ENCODE measurements around the gene STAT5B.

STAT5B gene

DNA sequence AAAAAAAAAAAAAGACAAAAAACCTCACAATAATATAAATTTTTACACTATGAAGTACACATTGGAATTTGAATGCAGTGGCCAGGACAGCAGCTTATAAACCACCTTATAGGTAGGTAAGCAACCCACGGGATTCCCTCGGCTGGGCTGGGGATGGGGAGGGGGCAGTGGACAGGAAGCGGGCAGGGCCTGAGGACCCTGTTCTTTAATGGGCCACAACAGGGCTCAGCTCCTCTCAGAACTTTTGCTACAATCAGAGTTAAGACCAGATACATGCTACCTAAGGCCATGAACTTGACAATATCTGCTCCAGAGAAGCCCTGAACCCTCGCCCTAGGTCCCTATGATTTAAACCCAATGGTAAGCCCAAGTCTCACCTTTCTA lies 37.2 kb upstream of the STAT5B start:
- no peak overlapping the region for H3K9ac ChIP-seq (ENCODE audit: low read length)
- no peak overlapping the region for H3K4me3 ChIP-seq (ENCODE audit: low read length)
- H3K9me3 ChIP-seq (ENCODE audit: control insufficient read depth, low read length), result no peaks in the 10 kb centered on the region
- H3K27me3 ChIP-seq (replicated peaks; ENCODE audit: control insufficient read depth, insufficient read depth, low read length), result no peaks in the 10 kb centered on the region
- DNase-seq (ENCODE audit: low read depth), result no peak
- peaks cover 32% of the 10 kb centered on the region for H3K4me1 ChIP-seq (ENCODE audit: control insufficient read depth, insufficient read depth, low read length)
- H3K36me3 ChIP-seq (ENCODE audit: control insufficient read depth, insufficient read depth, low read length, severe bottlenecking), result peaks cover 80% of the 10 kb centered on the region

DNA sequence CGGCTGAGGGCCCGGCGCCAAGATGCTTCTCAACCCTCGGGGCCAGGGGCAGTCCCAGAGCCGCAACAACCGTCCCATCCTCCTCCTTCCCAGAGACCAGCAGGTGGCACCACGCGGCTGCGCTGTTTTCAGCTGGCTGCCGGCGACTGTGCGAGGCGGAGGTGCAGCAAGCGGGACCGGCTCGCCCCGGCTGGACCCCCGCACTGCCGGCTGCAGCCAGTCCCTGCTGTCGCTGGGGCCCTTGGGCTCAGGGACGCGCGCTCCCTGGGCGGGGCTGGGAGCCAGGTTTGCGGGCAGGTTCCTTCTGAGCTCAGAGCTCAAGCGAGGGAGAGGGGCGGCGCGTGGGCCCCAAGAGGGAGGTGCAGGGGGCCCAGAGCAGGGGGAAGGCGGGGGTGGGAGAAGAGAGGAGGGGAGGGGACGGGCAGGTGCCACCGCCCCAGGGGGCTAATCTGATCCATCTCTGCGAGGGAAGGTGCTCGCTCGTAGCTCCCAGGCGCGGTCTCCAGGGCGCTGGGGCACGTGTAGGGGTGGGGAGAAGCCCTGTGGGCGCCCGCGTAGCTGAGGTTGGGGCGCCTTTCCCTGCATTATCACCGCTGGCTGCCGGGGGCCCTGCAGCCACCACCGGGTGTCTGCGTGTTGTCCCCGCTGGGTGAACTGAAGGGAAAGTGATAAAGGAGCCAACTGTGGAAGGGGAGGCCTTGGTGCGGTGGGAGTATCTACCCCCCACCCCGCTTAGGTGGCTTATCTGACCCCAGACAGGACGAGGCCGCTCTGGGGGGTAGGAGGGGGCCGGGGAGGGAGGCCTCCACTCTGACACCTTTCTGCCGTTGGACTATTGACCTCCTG lies 36.3 kb upstream of the STAT5B start:
- Histone ChIP-seq H3K4me3 (ENCODE audit: low read length) (no peak overlapping the region), H3K9ac (ENCODE audit: low read length) (peak overlapping the region; percentile 81), H3K4me1 (ENCODE audit: control insufficient read depth, insufficient read depth, low read length) (peaks cover 32% of the 10 kb centered on the region), H3K36me3 (ENCODE audit: control insufficient read depth, insufficient read depth, low read length, severe bottlenecking) (peaks cover 80% of the 10 kb centered on the region), H3K27me3 (replicated peaks; ENCODE audit: control insufficient read depth, insufficient read depth, low read length) (no peaks in the 10 kb centered on the region), H3K9me3 (ENCODE audit: control insufficient read depth, low read length) (no peaks in the 10 kb centered on the region)
- peak; percentile 93 for DNase-seq (ENCODE audit: low read depth)

DNA sequence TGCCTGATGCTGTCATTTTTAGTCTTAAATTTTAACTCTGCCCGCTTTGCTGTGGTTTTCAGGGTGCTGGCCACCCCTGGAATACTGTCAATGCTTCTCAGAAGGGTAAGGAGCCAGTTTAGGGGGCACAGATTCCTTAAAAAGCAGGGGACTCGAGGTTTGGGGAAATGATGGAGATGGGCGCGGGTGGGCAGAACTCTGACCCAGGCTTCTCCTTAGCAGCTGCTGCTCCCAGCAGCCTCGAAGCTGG lies 35.8 kb upstream of the STAT5B start:
- Histone ChIP-seq H3K27me3 (replicated peaks; ENCODE audit: control insufficient read depth, insufficient read depth, low read length) (no peaks in the 10 kb centered on the region), H3K9me3 (ENCODE audit: control insufficient read depth, low read length) (no peaks in the 10 kb centered on the region), H3K4me3 (ENCODE audit: low read length) (peak overlapping the region; percentile 14), H3K36me3 (ENCODE audit: control insufficient read depth, insufficient read depth, low read length, severe bottlenecking) (peaks cover 80% of the 10 kb centered on the region), H3K4me1 (ENCODE audit: control insufficient read depth, insufficient read depth, low read length) (peaks cover 32% of the 10 kb centered on the region), H3K9ac (ENCODE audit: low read length) (peak overlapping the region; percentile 81)
- DNase-seq (ENCODE audit: low read depth), result no peak

DNA sequence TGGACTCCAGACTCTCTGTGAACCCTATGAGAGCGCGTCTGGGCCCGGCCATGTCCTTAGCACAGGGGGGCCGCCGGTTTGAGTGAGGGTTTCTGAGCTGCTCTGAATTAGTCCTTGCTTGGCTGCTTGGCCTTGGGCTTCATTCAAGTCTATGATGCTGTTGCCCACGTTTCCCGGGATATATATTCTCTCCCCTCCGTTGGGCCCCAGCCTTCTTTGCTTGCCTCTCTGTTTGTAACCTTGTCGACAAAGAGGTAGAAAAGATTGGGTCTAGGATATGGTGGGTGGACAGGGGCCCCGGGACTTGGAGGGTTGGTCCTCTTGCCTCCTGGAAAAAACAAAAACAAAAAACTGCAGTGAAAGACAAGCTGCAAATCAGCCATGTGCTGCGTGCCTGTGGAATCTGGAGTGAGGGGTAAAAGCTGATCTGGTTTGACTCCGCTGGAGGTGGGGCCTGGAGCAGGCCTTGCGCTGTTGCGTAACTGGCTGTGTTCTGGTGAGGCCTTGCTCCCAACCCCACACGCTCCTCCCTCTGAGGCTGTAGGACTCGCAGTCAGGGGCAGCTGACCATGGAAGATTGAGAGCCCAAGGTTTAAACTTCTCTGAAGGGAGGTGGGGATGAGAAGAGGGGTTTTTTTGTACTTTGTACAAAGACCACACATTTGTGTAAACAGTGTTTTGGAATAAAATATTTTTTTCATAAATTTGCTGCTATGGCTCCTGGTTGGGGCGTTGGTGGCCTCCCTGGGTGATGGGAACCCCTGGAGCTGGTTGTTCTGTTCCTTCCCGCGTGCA lies 35.2 kb upstream of the STAT5B start:
- peak overlapping the region; percentile 81 for H3K9ac ChIP-seq (ENCODE audit: low read length)
- peaks cover 32% of the 10 kb centered on the region for H3K4me1 ChIP-seq (ENCODE audit: control insufficient read depth, insufficient read depth, low read length)
- peak; percentile 97 for DNase-seq (ENCODE audit: low read depth)
- H3K36me3 ChIP-seq (ENCODE audit: control insufficient read depth, insufficient read depth, low read length, severe bottlenecking), result peaks cover 80% of the 10 kb centered on the region
- no peaks in the 10 kb centered on the region for H3K27me3 ChIP-seq (replicated peaks; ENCODE audit: control insufficient read depth, insufficient read depth, low read length)
- H3K4me3 ChIP-seq (ENCODE audit: low read length), result peak overlapping the region; percentile 14
- H3K9me3 ChIP-seq (ENCODE audit: control insufficient read depth, low read length), result no peaks in the 10 kb centered on the region

DNA sequence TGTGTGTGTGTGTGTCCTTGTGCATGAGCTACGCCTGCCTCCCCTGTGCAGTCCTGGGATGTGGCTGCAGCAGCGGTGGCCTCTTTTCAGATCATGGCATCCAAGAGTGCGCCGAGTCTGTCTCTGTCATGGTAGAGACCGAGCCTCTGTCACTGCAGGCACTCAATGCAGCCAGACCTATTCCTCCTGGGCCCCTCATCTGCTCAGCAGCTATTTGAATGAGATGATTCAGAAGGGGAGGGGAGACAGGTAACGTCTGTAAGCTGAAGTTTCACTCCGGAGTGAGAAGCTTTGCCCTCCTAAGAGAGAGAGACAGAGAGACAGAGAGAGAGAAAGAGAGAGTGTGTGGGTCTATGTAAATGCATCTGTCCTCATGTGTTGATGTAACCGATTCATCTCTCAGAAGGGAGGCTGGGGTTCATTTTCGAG lies 34.6 kb upstream of the STAT5B start:
- DNase-seq (ENCODE audit: low read depth), result no peak
- Histone ChIP-seq H3K9me3 (ENCODE audit: control insufficient read depth, low read length) (no peaks in the 10 kb centered on the region), H3K9ac (ENCODE audit: low read length) (peak overlapping the region; percentile 81), H3K36me3 (ENCODE audit: control insufficient read depth, insufficient read depth, low read length, severe bottlenecking) (peaks cover 80% of the 10 kb centered on the region), H3K4me1 (ENCODE audit: control insufficient read depth, insufficient read depth, low read length) (peaks cover 32% of the 10 kb centered on the region), H3K27me3 (replicated peaks; ENCODE audit: control insufficient read depth, insufficient read depth, low read length) (no peaks in the 10 kb centered on the region), H3K4me3 (ENCODE audit: low read length) (peak overlapping the region; percentile 1)

DNA sequence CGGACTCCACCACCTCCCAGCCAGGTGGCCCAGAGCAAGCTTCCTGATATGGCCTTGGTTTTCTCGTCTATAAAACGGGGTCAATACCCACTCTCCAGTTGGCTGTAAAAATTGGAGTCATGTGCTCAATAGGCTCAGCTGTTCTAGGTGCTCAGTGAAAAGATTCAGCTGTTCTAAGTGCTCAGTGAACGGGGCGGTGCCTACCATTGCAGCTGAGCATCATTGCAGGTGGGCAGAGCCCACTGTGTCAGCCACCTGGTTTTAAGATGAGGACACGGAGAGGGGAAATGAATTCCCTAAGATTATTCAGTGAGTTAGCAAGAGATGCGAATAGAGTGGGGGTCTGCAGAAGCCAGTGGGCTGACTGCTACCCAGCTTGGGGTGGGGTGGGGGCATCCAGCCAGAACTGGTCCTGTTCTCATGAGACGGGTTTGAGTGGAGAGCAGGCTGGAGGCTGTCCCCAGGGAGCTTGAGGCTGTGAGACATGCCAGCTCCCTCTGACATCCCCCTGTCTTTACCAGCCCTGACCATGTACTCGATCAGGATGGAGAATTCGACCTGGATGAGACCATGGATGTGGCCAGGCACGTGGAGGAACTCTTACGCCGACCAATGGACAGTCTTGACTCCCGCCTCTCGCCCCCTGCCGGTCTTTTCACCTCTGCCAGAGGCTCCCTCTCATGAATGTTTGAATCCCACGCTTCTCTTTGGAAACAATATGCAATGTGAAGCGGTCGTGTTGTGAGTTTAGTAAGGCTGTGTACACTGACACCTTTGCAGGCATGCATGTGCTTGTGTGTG lies 34.0 kb upstream of the STAT5B start:
- Histone ChIP-seq H3K36me3 (ENCODE audit: control insufficient read depth, insufficient read depth, low read length, severe bottlenecking) (peaks cover 80% of the 10 kb centered on the region), H3K27me3 (replicated peaks; ENCODE audit: control insufficient read depth, insufficient read depth, low read length) (no peaks in the 10 kb centered on the region), H3K4me1 (ENCODE audit: control insufficient read depth, insufficient read depth, low read length) (peaks cover 32% of the 10 kb centered on the region), H3K9me3 (ENCODE audit: control insufficient read depth, low read length) (no peaks in the 10 kb centered on the region), H3K4me3 (ENCODE audit: low read length) (no peak overlapping the region), H3K9ac (ENCODE audit: low read length) (peak overlapping the region; percentile 81)
- DNase-seq (ENCODE audit: low read depth), result no peak

DNA sequence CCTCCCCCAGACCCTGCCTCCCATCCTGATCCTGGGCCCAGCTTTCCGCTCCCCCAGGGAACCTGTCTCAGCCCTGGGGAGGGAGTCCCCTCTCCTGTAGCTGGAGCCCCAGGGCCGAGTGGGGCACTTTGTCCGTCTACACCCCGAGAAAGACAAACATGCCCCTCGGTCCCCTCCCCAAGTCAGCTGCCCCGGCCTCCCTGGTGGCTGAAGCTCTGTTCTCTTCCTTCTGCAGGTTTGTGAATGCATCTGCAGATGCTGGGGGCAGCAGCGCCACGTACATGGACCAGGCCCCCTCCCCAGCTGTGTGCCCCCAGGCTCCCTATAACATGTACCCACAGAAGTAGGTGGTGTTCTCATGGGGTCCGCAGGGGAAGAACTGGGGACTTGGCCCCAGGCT lies 33.0 kb upstream of the STAT5B start:
- Histone ChIP-seq H3K9ac (ENCODE audit: low read length) (peak overlapping the region; percentile 81), H3K4me3 (ENCODE audit: low read length) (no peak overlapping the region), H3K27me3 (replicated peaks; ENCODE audit: control insufficient read depth, insufficient read depth, low read length) (no peaks in the 10 kb centered on the region), H3K4me1 (ENCODE audit: control insufficient read depth, insufficient read depth, low read length) (peaks cover 32% of the 10 kb centered on the region), H3K36me3 (ENCODE audit: control insufficient read depth, insufficient read depth, low read length, severe bottlenecking) (peaks cover 78% of the 10 kb centered on the region), H3K9me3 (ENCODE audit: control insufficient read depth, low read length) (no peaks in the 10 kb centered on the region)
- DNase-seq (ENCODE audit: low read depth), result no peak

DNA sequence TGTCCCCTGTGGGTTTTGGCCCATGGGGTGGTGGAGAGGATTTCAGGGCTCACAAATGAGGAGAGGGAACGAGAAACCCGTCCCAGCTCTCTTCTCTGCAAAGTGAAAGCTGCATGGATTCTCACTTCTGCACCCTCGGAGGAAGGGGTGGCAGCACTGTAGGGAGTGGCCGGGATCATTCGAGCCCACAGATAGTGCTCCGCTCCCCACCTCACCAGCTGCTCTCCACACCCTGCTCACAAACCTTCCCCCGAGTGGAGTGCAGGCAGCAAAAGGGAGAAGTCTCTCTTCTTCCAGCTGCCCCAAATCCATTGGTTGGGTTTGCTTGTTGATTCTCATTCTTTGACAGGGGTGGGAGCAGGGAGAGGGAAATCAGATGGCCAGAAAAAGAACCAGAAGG lies 32.3 kb upstream of the STAT5B start:
- Histone ChIP-seq H3K27me3 (replicated peaks; ENCODE audit: control insufficient read depth, insufficient read depth, low read length) (no peaks in the 10 kb centered on the region), H3K4me1 (ENCODE audit: control insufficient read depth, insufficient read depth, low read length) (peaks cover 29% of the 10 kb centered on the region), H3K9ac (ENCODE audit: low read length) (peak overlapping the region; percentile 81), H3K9me3 (ENCODE audit: control insufficient read depth, low read length) (no peaks in the 10 kb centered on the region), H3K36me3 (ENCODE audit: control insufficient read depth, insufficient read depth, low read length, severe bottlenecking) (peaks cover 78% of the 10 kb centered on the region), H3K4me3 (ENCODE audit: low read length) (no peak overlapping the region)
- DNase-seq (ENCODE audit: low read depth), result no peak

DNA sequence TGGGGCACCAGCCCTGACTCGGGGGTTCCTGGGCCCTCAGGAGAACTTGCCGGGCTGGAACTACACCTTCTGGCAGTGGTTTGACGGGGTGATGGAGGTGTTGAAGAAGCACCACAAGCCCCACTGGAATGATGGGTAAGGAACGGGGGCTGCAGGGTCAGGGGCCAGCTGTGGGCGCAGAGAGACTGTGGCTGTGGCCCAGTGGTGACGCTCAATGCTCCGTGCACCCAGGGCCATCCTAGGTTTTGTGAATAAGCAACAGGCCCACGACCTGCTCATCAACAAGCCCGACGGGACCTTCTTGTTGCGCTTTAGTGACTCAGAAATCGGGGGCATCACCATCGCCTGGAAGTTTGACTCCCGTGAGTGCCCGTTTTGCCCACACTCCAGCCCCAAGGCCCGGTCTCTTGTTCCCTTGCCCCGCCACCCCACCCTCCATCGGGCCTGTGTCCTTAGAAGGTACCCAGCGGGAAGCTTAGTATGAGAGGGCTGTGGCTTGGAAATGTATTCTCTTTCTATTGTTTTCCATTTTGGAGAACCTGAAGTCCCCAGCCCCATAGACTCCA lies 31.3 kb upstream of the STAT5B start:
- H3K9ac ChIP-seq (ENCODE audit: low read length), result no peak overlapping the region
- H3K4me3 ChIP-seq (ENCODE audit: low read length), result no peak overlapping the region
- peaks cover 83% of the 10 kb centered on the region for H3K36me3 ChIP-seq (ENCODE audit: control insufficient read depth, insufficient read depth, low read length, severe bottlenecking)
- H3K9me3 ChIP-seq (ENCODE audit: control insufficient read depth, low read length), result no peaks in the 10 kb centered on the region
- peaks cover 29% of the 10 kb centered on the region for H3K4me1 ChIP-seq (ENCODE audit: control insufficient read depth, insufficient read depth, low read length)
- DNase-seq (ENCODE audit: low read depth), result no peak
- H3K27me3 ChIP-seq (replicated peaks; ENCODE audit: control insufficient read depth, insufficient read depth, low read length), result no peaks in the 10 kb centered on the region

DNA sequence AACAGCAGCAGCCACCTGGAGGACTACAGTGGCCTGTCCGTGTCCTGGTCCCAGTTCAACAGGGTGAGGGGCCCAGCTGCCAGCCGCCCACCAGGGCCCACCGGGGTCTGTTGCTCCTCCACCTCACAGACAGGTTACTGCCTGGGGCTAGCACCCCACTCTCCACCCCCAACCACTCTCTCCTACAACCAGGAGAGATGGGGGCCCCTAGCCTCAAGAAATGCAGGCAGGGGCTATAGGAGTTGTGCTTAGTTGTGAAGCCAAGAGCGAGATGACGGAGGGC lies 30.1 kb upstream of the STAT5B start:
- DNase-seq (ENCODE audit: low read depth), result no peak
- Histone ChIP-seq H3K27me3 (replicated peaks; ENCODE audit: control insufficient read depth, insufficient read depth, low read length) (no peaks in the 10 kb centered on the region), H3K9me3 (ENCODE audit: control insufficient read depth, low read length) (no peaks in the 10 kb centered on the region), H3K36me3 (ENCODE audit: control insufficient read depth, insufficient read depth, low read length, severe bottlenecking) (peaks cover 95% of the 10 kb centered on the region), H3K4me3 (ENCODE audit: low read length) (no peak overlapping the region), H3K4me1 (ENCODE audit: control insufficient read depth, insufficient read depth, low read length) (peaks cover 21% of the 10 kb centered on the region), H3K9ac (ENCODE audit: low read length) (no peak overlapping the region)
